SW480 (cell line): ENCODE results near the gene PHRF1.

Experiments used
- DNase-seq: peaks from one replicate; pipeline ENCODE4 v3.0.0-alpha.2; 2016; ENCODE audit warnings: low spot score

Gene PHRF1

GRCh38 chr11:575313-575995, 816 bp upstream of the PHRF1 start:
- DNase-seq = peak; percentile 66

- DNase-seq = no peak
These were observed 741 bp downstream of the PHRF1 start for GRCh38 chr11:576811-577610.

GRCh38 chr11:577611-577894, 1.3 kb downstream of the PHRF1 start:
- DNase-seq = no peak

- no peak for DNase-seq
These were observed 2.2 kb downstream of the PHRF1 start for GRCh38 chr11:578276-579035.

GRCh38 chr11:579830-580601, 3.7 kb downstream of the PHRF1 start:
- DNase-seq = no peak

GRCh38 chr11:581342-581741, 5.1 kb downstream of the PHRF1 start:
- DNase-seq = no peak

- DNase-seq = no peak
These were observed 5.5 kb downstream of the PHRF1 start for GRCh38 chr11:581752-582151.

- DNase-seq = no peak
These were observed 8.0 kb downstream of the PHRF1 start for GRCh38 chr11:584287-584686.

- no peak for DNase-seq
These were observed 10.4 kb downstream of the PHRF1 start for GRCh38 chr11:586376-587316.

GRCh38 chr11:587546-587945, 11.3 kb downstream of the PHRF1 start:
- no peak for DNase-seq

- no peak for DNase-seq
These were observed 11.7 kb downstream of the PHRF1 start for GRCh38 chr11:587978-588380.

GRCh38 chr11:589798-590197, 13.5 kb downstream of the PHRF1 start:
- no peak for DNase-seq

GRCh38 chr11:590997-591396, 14.7 kb downstream of the PHRF1 start:
- no peak for DNase-seq

- DNase-seq = no peak
These were observed 16.2 kb downstream of the PHRF1 start for GRCh38 chr11:592501-592900.

GRCh38 chr11:592918-593317, 16.6 kb downstream of the PHRF1 start:
- no peak for DNase-seq

GRCh38 chr11:593347-593746, 17.1 kb downstream of the PHRF1 start:
- no peak for DNase-seq

GRCh38 chr11:595400-595799, 19.1 kb downstream of the PHRF1 start:
- DNase-seq = no peak

GRCh38 chr11:596374-596773, 20.1 kb downstream of the PHRF1 start:
- no peak for DNase-seq

GRCh38 chr11:597166-597725, 21.0 kb downstream of the PHRF1 start:
- no peak for DNase-seq

- no peak for DNase-seq
These were observed 21.9 kb downstream of the PHRF1 start for GRCh38 chr11:598005-598680.
